ENCODE results near the gene RALGAPA2. TPM values are rescaled to one million over a fixed set of nuclear protein-coding genes. Genes with fewer than 3 reads are reported as not detected.
A peak's percentile ranks its signal among the peaks of the same experiment; 100 is the strongest.

Gene RALGAPA2
- total RNA-seq, 1 donor from 2014 or later, result 52.0 TPM

DNA sequence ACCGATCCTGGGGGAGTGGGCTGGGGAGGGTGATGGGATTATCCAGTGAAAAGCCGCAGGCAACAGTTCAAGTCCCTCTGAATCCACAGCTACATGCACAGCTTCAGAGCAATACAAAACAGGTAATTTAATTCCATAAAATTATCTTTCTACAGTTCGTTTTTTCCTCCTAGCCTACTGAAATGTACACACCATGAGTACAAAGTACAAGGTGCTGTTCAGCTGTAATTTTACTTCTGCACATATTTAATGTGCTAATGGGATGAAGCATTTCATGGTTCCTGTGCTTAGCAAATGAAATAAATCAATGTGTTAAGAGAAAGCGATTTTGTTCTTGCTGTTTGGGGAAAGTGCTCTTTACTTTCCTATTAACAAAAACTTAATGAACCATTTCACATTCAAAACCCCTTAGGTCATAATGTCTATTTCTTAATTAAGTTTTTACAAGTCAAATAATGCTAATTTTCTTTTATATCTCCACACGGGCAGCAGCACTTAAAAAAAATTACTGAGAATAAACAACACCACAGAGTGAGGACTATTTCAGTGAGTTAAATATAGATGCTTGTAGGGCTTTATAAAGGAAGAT is 272.7 kb downstream of the RALGAPA2 start:
- no peak for ATAC-seq
- intact Hi-C loops (cut with DNase I), result no loop called here
- DNase-seq (ENCODE audit: low spot score), result no peak

DNA sequence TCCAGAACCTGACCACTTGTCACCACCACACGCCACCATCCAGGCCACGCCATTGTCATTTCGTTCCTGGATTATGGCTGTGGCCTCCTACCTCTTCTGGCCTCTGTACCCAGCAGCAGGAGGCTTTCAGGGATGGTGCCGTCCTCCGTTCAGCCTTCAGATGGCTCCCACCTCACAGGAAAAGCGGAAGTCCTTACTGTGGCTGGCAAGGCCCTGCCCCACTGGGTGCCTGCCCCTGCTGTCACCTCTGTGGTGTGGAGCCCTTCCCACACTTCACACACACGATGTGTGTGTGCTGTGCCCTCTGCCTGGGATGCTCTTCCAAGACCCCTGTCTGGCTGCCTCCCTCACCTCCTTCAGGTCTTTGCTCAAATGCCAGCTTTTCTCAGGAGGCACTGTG is 275.1 kb downstream of the RALGAPA2 start:
- no peak for ATAC-seq
- intact Hi-C loops (cut with DNase I), result no loop called here
- no peak for DNase-seq (ENCODE audit: low spot score)

DNA sequence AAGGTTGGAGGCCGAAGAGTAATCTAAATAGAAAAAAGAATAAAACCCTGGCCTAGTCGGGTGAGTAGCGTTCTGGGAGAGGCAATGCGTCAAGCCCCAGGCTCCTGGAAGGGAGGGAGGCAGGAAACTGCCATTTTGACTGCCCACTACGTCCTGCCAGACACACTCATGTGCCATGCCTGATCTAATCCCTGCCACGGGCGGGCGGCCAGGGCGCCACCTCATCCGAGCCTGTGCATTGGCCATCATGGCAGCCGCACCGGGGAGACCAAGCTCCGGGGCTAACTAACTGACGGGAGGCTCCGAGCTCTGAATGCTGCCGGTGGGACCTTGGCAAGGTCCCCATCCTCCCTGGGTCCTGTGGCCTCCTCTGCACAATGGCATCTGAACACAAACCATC is 275.8 kb downstream of the RALGAPA2 start:
- DNase-seq (ENCODE audit: low spot score) (no peak), ATAC-seq (no peak)

DNA sequence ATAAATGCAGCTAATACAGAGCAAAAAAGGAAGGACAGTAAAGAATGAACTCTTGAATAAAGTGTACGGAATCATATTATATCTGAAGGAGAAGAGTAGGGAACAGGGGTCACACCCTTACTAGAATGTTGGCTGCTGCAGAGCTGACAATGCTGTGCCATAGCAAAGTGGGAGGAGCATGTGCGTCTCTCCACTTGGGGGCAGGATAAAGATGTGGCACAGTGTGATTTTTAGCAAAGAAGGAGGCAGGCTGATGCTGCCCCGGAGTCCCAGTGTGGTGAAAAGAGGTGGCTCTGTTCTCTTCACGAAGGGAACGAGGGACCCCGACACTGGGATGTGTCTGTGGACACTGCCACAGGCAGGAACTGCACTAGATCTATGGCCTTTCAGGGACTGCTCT is 277.0 kb downstream of the RALGAPA2 start:
- DNase-seq (ENCODE audit: low spot score), result no peak
- intact Hi-C loops (cut with DNase I), result no loop called here
- no peak for ATAC-seq

More for the DNA sequence above, 275.8 kb downstream of the RALGAPA2 start:
- intact Hi-C loops (cut with DNase I), result no loop called here

DNA sequence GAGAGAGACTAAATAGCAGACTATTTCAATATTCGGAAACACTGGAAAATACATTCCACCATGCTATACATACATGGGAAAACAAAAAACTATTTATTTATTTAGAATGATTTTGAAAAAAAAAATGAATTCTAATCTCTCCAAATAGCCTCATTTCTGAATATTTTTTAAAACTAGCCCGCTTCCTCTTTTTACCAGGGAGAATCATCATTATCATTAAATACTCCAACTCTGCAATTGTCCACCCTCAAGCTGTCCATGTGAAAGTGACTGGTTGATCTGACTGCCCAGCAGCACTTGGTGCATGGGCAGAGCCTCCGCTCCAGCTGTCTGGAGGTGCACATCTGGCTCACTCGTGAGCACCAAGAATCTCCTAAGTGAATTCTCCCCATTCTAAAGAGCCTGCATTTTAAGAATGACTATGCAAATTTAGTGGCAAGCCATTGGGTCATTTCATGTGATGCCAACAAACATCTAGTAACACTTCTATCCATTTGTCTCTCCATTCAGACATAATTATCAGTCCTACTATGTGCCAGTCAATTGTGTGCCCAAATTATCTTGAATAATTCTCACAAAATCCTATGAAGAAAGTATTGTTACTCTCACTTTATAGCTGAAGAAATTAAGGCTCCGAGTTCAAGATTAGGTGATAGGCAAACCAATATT is 279.7 kb downstream of the RALGAPA2 start:
- DNase-seq (ENCODE audit: low spot score), result no peak
- intact Hi-C loops (cut with DNase I), result no loop called here
- ATAC-seq, result no peak

DNA sequence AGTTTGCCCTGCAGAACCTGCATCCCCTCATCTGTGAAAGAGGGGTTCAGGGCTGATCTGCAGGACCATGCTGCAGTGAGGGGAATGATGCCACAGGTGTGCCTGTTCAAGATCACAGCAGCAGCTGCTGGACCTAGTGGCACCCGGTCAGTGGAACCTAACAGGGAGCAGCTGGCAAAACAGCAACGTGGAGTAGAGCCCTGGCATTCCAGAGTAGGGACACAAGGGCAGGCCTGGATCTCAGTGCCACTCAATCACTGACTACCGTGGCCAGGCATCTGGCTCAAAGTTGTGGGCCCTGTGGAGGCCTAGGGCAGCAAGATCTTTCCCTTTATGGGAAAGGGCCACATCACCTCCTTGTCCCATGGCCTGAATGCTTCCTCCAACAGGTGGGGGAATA is 282.4 kb downstream of the RALGAPA2 start:
- no peak for ATAC-seq
- intact Hi-C loops (cut with DNase I), result no loop called here
- DNase-seq (ENCODE audit: low spot score), result no peak

DNA sequence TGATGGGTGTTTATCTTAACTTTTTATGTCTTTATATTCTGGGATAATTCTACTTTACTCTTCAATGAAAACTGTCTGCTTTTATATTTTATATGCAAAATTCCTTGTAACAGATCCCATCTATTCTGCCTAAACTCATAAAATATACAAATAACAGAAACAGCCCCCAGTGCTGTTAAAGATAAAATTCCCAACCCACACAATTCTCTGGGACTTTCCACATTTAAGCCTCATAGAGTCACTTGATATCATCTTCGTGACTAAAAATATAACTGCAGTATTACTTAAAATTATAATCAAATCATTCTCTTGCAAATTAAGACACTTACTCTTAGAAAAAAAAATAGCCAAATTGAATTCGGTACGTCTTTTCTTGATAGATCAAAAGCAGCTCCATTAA is 284.4 kb downstream of the RALGAPA2 start:
- DNase-seq (ENCODE audit: low spot score) (no peak), ATAC-seq (no peak)
- intact Hi-C loops (cut with DNase I), result no loop called here

DNA sequence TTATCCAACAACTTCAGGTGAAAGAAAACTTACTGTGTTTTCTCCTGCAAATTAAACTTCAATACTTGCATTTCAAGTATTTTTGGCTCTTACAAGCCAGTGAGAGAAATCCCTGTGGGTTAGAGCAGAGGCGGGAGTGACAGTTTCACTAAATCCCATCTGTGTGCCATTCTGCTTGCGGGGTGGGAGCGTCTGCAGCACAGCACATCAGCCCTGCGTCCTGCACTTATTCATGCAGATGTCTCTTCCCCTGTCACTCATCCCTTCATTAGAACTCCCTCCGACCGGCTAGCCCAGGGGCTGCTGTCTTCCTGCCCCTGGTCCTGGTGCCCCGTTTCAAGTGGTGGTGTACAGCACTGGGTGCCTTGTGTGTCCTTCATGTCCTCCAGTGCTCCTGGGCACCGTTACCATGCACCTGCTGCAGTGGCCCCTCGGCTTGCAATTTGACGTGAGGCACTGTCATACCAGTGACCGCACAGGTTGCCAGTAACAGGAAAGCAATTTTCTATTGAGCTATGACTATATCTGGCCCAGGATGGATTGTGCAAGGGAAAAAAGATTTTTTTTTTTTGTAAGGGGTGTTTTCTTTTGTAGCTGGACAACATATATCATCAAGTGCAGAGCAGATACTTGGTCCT is 285.1 kb downstream of the RALGAPA2 start:
- ATAC-seq, result no peak
- DNase-seq (ENCODE audit: low spot score), result no peak
- intact Hi-C loops (cut with DNase I), result no loop called here

DNA sequence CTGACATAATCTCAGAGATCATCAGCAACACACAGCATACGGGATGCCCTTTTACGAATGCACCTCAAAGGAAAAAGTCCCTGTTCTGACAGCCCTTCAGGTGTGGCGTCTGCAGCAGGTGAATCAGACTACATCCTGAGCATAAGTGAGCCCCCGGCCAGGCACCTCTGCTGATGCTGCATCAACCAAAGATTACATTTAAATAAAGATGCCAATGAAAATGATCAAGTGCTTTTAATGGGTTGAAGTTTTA is 285.9 kb downstream of the RALGAPA2 start:
- ATAC-seq (no peak), DNase-seq (ENCODE audit: low spot score) (no peak)
- intact Hi-C loops (cut with DNase I), result no loop called here

DNA sequence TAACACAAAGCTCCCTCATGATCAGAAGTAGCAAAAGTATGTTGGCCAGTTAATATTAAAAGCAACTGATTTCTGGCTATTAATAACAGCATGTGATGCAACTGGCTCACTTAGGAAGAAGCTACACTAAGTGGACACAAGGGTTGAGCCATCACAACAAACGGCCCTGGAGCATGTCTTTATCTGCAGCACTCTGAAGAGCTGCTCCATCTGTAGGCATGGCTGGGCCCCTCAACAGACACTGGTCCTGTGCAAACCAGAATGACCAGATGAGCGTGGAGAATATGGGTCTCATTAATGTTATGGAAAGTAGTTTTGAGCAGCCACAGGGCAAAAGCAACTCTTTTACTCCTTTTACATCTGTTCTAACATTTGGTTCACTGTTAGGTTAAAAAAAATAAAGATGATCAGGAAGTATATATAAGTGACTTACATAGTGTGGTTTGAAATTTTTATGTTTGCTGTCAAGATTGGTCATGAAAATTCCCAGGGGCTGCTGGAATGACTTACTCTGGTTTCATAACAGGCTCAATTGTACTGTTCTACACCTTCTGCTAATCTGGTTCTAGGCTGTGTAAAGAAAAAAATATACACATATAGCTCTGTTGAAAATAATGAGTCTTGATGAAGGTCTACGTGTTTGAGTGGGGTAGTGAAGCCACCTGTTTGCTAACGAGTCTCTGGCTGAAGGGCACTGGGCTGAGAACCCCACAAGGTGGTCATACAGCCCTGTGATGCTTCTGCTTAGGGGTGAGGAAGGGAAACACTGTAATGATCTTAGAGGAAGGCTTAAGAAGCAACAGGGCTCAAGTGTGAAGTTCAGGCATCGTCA is 286.4 kb downstream of the RALGAPA2 start:
- DNase-seq (ENCODE audit: low spot score) (no peak), ATAC-seq (no peak)
- intact Hi-C loops (cut with DNase I), result no loop called here

DNA sequence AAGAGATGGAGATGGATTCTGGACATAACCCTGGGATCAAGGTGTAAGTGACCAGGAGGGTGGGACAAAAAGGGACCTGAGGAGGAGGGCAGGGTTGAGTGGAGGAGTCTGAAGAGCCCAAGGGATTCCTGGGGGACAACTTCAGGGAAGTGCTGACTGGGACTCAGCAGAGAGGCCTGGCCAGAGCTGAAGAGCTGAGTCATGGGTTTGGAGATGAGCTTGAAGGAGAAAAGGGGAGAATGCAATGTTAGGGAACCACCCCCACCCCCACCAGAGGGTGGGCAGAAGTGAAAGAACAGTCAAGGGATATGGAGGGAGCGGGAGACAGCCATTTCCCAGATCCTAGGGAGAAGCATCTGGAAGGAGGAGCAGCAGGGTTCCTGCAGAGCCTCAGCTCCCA is 289.3 kb downstream of the RALGAPA2 start:
- ATAC-seq, result no peak
- DNase-seq (ENCODE audit: low spot score), result no peak
- intact Hi-C loops (cut with DNase I), result no loop called here

DNA sequence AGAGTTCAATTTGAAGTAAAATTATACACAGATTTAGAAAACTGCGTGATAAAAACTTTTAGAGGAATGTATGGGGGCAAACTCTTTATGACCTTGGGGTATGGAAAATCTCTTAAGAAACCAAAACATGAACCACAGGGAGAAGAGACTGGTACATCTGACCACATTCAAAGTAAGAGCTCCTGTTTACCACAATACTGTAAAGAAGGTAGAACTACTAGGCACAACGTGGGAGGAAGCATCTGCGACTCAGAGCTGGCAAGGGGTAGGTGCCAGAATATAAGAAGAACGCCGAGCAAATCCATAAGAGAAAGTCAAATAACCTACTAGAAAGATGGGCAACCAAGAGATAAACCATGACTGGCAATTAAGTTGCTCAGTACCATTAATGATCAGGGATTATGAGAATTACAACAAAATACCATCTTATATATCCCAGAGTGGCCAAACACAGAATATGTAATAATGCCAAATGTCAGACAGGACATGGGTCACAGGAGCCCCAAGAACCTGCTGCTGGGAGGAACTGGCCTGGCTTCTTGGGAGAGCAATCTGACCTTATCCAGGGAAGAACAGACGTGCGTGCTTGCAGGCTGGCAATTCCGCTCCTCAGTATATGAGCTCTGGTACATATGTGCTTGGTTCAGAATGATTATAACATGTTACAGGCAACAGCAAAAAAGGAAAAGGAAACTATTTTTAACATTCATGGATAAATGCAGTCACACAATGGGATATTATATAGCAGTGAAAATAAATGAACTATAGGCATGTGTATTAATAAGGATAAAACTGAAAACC is 294.4 kb downstream of the RALGAPA2 start:
- no peak for DNase-seq (ENCODE audit: low spot score)
- ATAC-seq, result no peak
- intact Hi-C loops (cut with DNase I), result no loop called here

DNA sequence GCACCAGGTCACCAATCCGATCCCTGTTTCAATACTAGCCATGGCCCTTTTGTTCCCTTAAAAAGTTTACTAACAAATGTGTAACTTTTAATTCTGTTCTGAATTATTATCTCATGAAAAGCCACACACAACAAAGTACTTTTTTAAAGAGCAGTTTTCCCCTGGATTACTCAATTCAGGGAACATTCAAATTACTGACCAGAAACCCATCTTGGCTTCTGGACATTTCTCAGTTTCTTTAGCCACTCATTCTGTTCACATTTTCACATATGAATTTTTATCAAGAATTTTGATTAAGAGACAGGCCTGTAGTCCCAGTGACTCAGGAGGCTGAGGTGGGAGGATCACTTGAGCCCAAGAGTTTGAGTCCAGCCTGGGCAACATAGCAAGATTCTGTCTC is 297.1 kb downstream of the RALGAPA2 start:
- ATAC-seq, result no peak
- intact Hi-C loops (cut with DNase I), result no loop called here

DNA sequence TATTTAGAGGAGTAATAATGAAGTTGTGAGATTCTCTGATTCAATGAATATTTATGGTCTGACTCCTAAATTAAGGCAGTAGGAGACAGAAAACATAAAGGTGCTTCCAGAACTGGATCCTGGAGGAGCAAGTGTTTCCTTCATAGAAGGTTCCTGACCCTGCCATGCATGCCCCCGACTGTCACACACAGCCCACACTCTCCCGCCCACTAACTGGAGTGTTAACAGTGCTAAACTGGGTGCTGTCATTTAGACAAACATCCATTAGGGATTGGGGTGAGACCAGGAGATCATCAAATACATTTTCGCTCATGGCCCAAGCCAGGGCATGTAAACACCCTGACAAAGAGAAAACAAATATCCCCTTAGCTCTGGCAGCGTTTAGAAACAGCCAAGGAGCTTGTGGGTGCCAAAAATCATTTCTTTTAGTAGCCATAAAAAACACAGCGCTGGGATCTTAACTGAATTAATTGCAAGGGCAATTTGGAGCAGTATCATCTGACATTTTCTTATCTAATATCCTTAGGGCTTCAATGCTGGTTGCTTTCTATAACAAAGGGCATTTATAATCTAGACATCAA is 297.7 kb downstream of the RALGAPA2 start:
- intact Hi-C loops (cut with DNase I), result no loop called here
- DNase-seq (ENCODE audit: low spot score) (no peak), ATAC-seq (no peak)

More for the DNA sequence above, 297.1 kb downstream of the RALGAPA2 start:
- DNase-seq (ENCODE audit: low spot score), result no peak

DNA sequence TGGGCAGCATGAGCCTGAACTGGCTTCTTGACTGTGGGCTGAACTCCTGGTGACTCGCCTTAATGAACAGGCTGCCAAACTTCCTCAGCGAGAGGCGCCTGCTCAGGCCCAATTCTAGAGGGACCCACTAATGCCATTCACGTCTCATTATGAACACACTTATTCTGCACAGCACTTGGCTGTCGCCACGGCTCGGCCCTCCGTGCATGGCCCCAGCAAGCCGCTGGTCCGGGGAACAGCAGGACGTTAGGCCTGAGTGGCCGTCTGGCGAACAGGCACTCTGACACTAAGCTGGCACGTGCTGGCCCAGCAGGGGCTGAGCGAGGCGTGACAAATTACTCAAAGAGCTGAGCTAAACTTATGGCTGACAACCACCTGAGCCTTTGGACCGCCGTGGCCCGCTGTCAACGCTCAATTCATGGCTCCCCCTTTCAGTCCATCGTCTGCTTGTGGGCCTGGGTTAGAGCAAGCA is 298.6 kb downstream of the RALGAPA2 start:
- intact Hi-C loops (cut with DNase I), result no loop called here
- DNase-seq (ENCODE audit: low spot score) (no peak), ATAC-seq (no peak)

DNA sequence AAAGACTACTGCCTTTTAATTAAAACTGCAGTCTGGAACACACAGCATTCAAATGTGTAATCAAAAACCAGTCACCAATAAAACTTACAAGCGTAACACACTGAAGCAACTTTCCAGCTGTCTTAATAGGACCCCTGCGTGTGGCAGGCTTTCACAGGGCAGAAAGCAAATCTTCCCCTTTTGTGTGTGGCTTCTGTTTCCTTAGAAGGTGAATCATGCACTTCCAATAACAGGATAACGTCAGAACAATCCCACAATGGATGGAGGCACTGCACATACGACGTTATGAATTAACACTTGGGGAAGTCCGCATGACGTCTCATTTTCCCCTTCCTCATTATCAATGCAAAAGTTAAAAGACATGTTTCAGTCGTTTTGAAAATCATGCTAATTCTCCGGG is 299.7 kb downstream of the RALGAPA2 start:
- intact Hi-C loops (cut with DNase I), result no loop called here
- ATAC-seq (no peak), DNase-seq (ENCODE audit: low spot score) (no peak)

DNA sequence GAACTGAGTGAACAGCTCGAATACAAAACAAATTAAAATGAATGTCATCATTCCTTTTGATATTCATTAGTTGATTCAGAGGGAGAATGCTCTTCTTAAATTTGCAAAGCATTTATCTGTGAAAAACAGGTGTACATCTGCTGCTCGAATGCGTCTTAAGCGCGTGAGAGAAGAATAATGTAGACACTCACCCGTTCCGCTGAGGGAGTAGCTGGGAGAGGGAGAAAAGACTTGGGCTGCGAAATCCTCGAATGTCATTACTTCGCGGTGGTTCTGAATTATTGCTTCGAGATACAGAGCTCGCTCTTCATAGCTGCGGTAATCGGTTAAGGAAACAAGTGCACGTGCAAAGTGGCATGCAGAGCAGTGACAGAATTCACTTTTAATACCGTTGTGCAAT is 300.6 kb downstream of the RALGAPA2 start:
- ATAC-seq (no peak), DNase-seq (ENCODE audit: low spot score) (no peak)
- intact Hi-C loops (cut with DNase I), result no loop called here

DNA sequence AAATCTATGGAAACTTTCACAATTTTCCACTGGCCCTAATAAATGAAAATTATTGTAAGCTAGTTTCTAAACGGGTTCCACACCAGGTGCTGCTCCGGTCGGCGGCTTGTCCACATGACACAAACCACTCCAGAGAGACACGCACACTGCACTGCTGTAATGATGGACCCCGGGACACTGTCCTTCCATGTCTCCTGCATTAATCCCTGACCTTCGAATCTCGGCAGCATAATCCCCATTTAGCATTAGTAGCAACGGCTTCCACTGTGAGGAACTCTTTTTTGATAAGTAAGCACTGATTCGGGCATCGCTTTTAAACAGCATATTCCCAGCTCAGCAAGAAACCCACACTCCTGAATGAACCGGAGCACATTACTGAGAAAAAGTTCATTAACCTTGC is 301.0 kb downstream of the RALGAPA2 start:
- DNase-seq (ENCODE audit: low spot score) (no peak), ATAC-seq (no peak)
- intact Hi-C loops (cut with DNase I), result no loop called here

DNA sequence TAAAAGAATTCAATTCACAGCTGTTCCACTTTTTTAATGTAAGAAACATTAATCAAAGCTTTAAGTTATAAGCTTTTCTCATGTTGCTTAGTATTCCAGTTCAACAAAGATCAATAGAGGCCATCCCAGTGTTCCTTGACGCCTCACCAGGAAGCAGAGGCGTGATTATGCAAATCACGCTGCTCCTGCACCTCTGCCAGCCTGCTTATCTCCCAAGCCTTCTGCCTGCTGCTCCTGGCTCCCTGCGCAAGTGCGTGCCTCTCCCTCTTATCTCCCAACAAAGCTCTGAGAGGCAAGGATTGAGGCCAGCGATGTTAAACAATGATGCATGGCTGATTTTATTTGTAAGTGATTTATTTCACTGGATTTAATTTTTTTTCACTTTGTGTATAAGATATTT is 301.8 kb downstream of the RALGAPA2 start:
- ATAC-seq, result peak; percentile 68
- no peak for DNase-seq (ENCODE audit: low spot score)
- intact Hi-C loops (cut with DNase I), result no loop called here

Data from sciatic nerve (tissue), 2 donors.